HEK293 (cell line): Measurements from ENCODE around the gene ADO.

Experiments used
- CTCF ChIA-PET: fragments of 350-600 bp; formaldehyde crosslinking; extraction: SDS; loops from one replicate; lab custom pipeline; 2021; ENCODE audit warnings: antibody characterized with exemption; lab: Yijun Ruan, JAX
- POLR2A ChIA-PET: fragments of 300-600 bp; formaldehyde crosslinking; extraction: SDS; loops from one replicate; lab custom pipeline; 2020; ENCODE audit warnings: antibody characterized with exemption, inconsistent platforms; lab: Yijun Ruan, JAX
- H3K27ac ChIP-seq: fragments of 200-500 bp; sonication (Bioruptor generic); 2 replicates; pipeline ENCODE4 v1.5.1; 2014; ENCODE audit warnings: low read depth, low read length, control low read depth, inconsistent platforms; ENCODE audit errors: extremely low read depth
- H3K36me3 ChIP-seq, 2 experiments: fragments of 200-500 bp in 1 of 2; sonication (Bioruptor generic) in 1 of 2; 1 replicate in 1 of 2; 2 replicates in 1 of 2; pipeline ENCODE4 v1.5.1; 2014 to 2017; ENCODE audit warnings: inconsistent platforms in 2 of 2, low read length in 2 of 2; ENCODE audit not compliant: control insufficient read depth in 2 of 2, insufficient read depth in 1 of 2
- H3K4me1 ChIP-seq: fragments of 200-500 bp; sonication (Bioruptor generic); 2 replicates; pipeline ENCODE4 v1.5.1; 2014; ENCODE audit warnings: mild to moderate bottlenecking, low read length, inconsistent platforms; ENCODE audit not compliant: control insufficient read depth, insufficient read depth
- H3K4me3 ChIP-seq: 2 replicates; pipeline ENCODE4 v1.5.1; 2011; ENCODE audit warnings: low read depth, mild to moderate bottlenecking, control low read depth, low read length, moderate library complexity
- H3K9me3 ChIP-seq: fragments of 200-500 bp; sonication (Bioruptor generic); 2 replicates; pipeline ENCODE4 v1.5.1; 2014; ENCODE audit warnings: low read depth, low read length, inconsistent platforms; ENCODE audit not compliant: control insufficient read depth, insufficient read depth
- GLI4 ChIP-seq: fragments of 450-650 bp; formaldehyde crosslinking; IDR thresholded peaks from 2 replicates; pipeline ENCODE4 v1.5.1; 2016; ENCODE audit warnings: missing biosample characterization, missing genetic modification characterization
- GLIS2 ChIP-seq: fragments of 450-650 bp; formaldehyde crosslinking; IDR thresholded peaks from 2 replicates; pipeline ENCODE4 v1.5.1; 2016; ENCODE audit warnings: missing biosample characterization, missing genetic modification characterization
- HOXA7 ChIP-seq: sonication (generic); formaldehyde crosslinking; IDR thresholded peaks from 2 replicates; pipeline ENCODE4 v1.8.1; 2022; ENCODE audit warnings: missing genetic modification reagents, borderline replicate concordance
- HOXC10 ChIP-seq: sonication (generic); formaldehyde crosslinking; IDR thresholded peaks from 2 replicates; pipeline ENCODE4 v1.8.1; 2023; ENCODE audit warnings: mild to moderate bottlenecking, missing genetic modification reagents
- KLF17 ChIP-seq: fragments of 450-650 bp; formaldehyde crosslinking; IDR thresholded peaks from 2 replicates; pipeline ENCODE4 v1.5.1; 2016; ENCODE audit warnings: missing biosample characterization, missing genetic modification characterization
- OVOL3 ChIP-seq: fragments of 450-650 bp; formaldehyde crosslinking; IDR thresholded peaks from 2 replicates; pipeline ENCODE4 v1.5.1; 2016; ENCODE audit warnings: missing biosample characterization, missing genetic modification characterization
- PBX3 ChIP-seq: sonication (generic); formaldehyde crosslinking; IDR thresholded peaks from 2 replicates; pipeline ENCODE4 v1.8.1; 2022; ENCODE audit warnings: mild to moderate bottlenecking, moderate library complexity, missing genetic modification reagents
- PRDM1 ChIP-seq: fragments of 450-650 bp; formaldehyde crosslinking; IDR thresholded peaks from 2 replicates; pipeline ENCODE4; 2016; ENCODE audit warnings: missing biosample characterization, missing genetic modification characterization
- RBAK ChIP-seq: fragments of 450-650 bp; formaldehyde crosslinking; IDR thresholded peaks from 2 replicates; pipeline ENCODE4 v1.5.1; 2016; ENCODE audit warnings: missing biosample characterization, missing genetic modification characterization
- ZBTB8A ChIP-seq: fragments of 450-650 bp; formaldehyde crosslinking; IDR thresholded peaks from 2 replicates; pipeline ENCODE4 v1.5.1; 2016; ENCODE audit warnings: missing biosample characterization, missing genetic modification characterization
- ZNF146 ChIP-seq: fragments of 450-650 bp; formaldehyde crosslinking; IDR thresholded peaks from 2 replicates; pipeline ENCODE4 v1.5.1; 2016; ENCODE audit warnings: missing biosample characterization, missing genetic modification characterization
- ZNF202 ChIP-seq: fragments of 450-650 bp; formaldehyde crosslinking; IDR thresholded peaks from 2 replicates; pipeline ENCODE4 v1.5.1; 2016; ENCODE audit warnings: missing biosample characterization, missing genetic modification characterization, borderline replicate concordance
- ZNF391 ChIP-seq: fragments of 450-650 bp; formaldehyde crosslinking; IDR thresholded peaks from 2 replicates; pipeline ENCODE4 v1.5.1; 2016; ENCODE audit warnings: low read depth, missing biosample characterization, missing genetic modification characterization, borderline replicate concordance
- ZNF513 ChIP-seq: fragments of 450-650 bp; IDR thresholded peaks from 2 replicates; pipeline ENCODE4 v1.5.1; 2018; ENCODE audit warnings: missing biosample characterization, missing genetic modification characterization
- ZNF514 ChIP-seq: fragments of 450-650 bp; formaldehyde crosslinking; IDR thresholded peaks from 2 replicates; pipeline ENCODE4 v1.5.1; 2016; ENCODE audit warnings: missing biosample characterization, missing genetic modification characterization
- ZNF518A ChIP-seq: fragments of 450-650 bp; formaldehyde crosslinking; conservative IDR thresholded peaks from 2 replicates; pipeline ENCODE4 v1.5.1; 2016; ENCODE audit warnings: low read depth, missing biosample characterization, missing genetic modification characterization
- ZNF558 ChIP-seq: fragments of 450-650 bp; formaldehyde crosslinking; IDR thresholded peaks from 2 replicates; pipeline ENCODE4 v1.5.1; 2016; ENCODE audit warnings: missing biosample characterization, missing genetic modification characterization
- ZNF623 ChIP-seq: fragments of 450-650 bp; formaldehyde crosslinking; IDR thresholded peaks from 2 replicates; pipeline ENCODE4 v1.5.1; 2016; ENCODE audit warnings: missing biosample characterization, missing genetic modification characterization
- ZNF768 ChIP-seq: fragments of 450-650 bp; formaldehyde crosslinking; IDR thresholded peaks from 2 replicates; pipeline ENCODE4 v1.5.1; 2018; ENCODE audit warnings: missing biosample characterization, mild to moderate bottlenecking, missing genetic modification characterization
- TF ChIP-seq, protein P1 (sequence below): fragments of 450-650 bp; formaldehyde crosslinking; IDR thresholded peaks from 2 replicates; pipeline ENCODE4 v1.5.1; 2016; ENCODE audit warnings: missing biosample characterization, missing genetic modification characterization
- TF ChIP-seq, protein P2 (sequence below): fragments of 450-650 bp; formaldehyde crosslinking; IDR thresholded peaks from 2 replicates; pipeline ENCODE4 v1.5.1; 2016; ENCODE audit warnings: missing biosample characterization, missing genetic modification characterization
- TF ChIP-seq, protein P3 (sequence below): fragments of 450-650 bp; formaldehyde crosslinking; IDR thresholded peaks from 2 replicates; pipeline ENCODE4 v1.5.1; 2016; ENCODE audit warnings: missing biosample characterization, missing genetic modification characterization, borderline replicate concordance

Gene ADO

DNA sequence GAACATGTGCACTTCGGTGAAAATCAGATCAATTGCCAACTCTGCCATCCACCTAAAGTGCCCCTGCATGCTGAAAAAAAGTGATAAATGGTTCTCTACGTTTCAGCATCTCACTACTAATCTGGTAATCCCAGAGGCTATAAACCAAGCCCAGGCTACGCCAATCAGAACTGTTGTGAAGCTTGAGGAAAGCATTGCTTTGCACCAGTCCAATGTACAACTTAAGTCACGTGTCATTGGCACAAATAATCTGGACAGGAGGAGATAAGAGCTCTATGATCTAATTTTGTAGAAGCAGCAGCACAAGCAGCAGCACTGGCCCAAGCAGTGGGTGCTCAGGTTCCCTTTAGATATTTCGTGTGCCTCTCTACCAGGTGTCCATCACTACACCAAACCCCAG is 16.1 kb downstream of the ADO start:
- no peaks in the 10 kb centered on the region for H3K9me3 ChIP-seq
- no peak for TF ChIP-seq ZNF513 (tag by site-specific recombination)
- TF ChIP-seq PBX3 (CRISPR knock-in tag) = no peak
- TF ChIP-seq GLIS2 (tag by site-specific recombination) = no peak
- no peak for TF ChIP-seq ZNF514 (tag by site-specific recombination)
- no peak for TF ChIP-seq HOXA7 (CRISPR knock-in tag)
- TF ChIP-seq RBAK = no peak
- no peak for TF ChIP-seq ZNF202
- TF ChIP-seq PRDM1 = no peak
- TF ChIP-seq KLF17 (tag by site-specific recombination) = no peak
- TF ChIP-seq HOXC10 (CRISPR knock-in tag) = no peak
- TF ChIP-seq ZNF391 = no peak
- no peak for TF ChIP-seq ZNF623
- no peak for TF ChIP-seq ZBTB8A (tag by site-specific recombination)
- no peak overlapping the region for H3K27ac ChIP-seq
- no peaks in the 10 kb centered on the region; the same call in 1 of the 2 replicates for H3K4me1 ChIP-seq
- ChIA-PET POLR2A (no interaction called here), CTCF (no interaction called here)
- H3K36me3 ChIP-seq = no peaks in the 10 kb centered on the region
- no peak overlapping the region for H3K4me3 ChIP-seq

DNA sequence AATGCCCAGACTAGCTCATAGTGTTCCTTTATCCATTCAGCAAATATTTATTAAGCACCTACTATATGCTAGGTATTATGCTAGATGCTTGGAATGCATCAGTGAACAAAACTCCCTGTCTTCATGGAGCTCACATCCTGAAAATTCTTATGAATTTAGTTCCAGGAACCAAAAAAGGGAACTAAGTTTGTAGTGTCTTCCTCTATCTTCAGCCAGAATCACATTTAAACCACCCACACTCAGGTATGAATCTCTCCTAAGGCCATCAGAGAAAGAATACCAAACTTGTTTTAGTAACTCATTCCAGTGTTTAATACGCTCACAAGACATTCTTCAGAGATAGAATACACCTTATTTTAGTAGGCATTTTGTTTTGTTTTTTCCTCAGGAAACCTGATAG is 21.8 kb downstream of the ADO start:
- no peaks in the 10 kb centered on the region for H3K9me3 ChIP-seq
- ChIA-PET POLR2A (no interaction called here), CTCF (interaction anchor here (0.6 to 1.5 kb wide), 2 partner anchors 10 to 387 kb away, joined by 3 to 9 read pairs; partner anchors contain the start of gene EGR2)
- H3K36me3 ChIP-seq = no peaks in the 10 kb centered on the region
- H3K4me3 ChIP-seq = no peak overlapping the region
- no peak overlapping the region for H3K27ac ChIP-seq
- H3K4me1 ChIP-seq = no peaks in the 10 kb centered on the region
- no peak for TF ChIP-seq ZNF518A (tag by site-specific recombination)
- no peak for TF ChIP-seq ZNF146 (tag by site-specific recombination)
- no peak for TF ChIP-seq GLI4 (tag by site-specific recombination)
- TF ChIP-seq, protein P1, sequence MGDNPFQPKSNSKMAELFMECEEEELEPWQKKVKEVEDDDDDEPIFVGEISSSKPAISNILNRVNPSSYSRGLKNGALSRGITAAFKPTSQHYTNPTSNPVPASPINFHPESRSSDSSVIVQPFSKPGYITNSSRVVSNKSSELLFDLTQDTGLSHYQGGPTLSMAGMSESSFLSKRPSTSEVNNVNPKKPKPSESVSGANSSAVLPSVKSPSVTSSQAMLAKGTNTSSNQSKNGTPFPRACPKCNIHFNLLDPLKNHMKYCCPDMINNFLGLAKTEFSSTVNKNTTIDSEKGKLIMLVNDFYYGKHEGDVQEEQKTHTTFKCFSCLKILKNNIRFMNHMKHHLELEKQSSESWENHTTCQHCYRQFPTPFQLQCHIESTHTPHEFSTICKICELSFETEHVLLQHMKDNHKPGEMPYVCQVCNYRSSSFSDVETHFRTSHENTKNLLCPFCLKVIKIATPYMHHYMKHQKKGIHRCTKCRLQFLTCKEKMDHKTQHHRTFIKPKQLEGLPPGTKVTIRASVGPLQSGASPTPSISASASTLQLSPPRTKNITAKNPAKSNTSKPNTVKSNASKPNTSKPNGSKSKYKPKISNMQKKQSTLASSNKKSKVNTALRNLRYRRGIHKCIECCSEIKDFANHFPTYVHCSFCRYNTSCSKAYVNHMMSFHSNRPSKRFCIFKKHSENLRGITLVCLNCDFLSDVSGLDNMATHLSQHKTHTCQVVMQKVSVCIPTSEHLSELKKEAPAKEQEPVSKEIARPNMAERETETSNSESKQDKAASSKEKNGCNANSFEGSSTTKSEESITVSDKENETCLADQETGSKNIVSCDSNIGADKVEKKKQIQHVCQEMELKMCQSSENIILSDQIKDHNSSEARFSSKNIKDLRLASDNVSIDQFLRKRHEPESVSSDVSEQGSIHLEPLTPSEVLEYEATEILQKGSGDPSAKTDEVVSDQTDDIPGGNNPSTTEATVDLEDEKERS = no peak
- TF ChIP-seq, protein P2, sequence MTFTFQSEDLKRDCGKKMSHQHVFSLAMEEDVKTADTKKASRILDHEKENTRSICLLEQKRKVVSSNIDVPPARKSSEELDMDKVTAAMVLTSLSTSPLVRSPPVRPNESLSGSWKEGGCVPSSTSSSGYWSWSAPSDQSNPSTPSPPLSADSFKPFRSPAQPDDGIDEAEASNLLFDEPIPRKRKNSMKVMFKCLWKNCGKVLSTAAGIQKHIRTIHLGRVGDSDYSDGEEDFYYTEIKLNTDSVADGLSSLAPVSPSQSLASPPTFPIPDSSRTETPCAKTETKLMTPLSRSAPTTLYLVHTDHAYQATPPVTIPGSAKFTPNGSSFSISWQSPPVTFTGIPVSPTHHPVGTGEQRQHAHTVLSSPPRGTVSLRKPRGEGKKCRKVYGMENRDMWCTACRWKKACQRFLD (tag by site-specific recombination) = no peak
- TF ChIP-seq ZNF768 (tag by site-specific recombination) = no peak
- no peak for TF ChIP-seq OVOL3 (tag by site-specific recombination)
- TF ChIP-seq ZNF558 = no peak
- no peak for TF ChIP-seq RBAK
- TF ChIP-seq, protein P3, sequence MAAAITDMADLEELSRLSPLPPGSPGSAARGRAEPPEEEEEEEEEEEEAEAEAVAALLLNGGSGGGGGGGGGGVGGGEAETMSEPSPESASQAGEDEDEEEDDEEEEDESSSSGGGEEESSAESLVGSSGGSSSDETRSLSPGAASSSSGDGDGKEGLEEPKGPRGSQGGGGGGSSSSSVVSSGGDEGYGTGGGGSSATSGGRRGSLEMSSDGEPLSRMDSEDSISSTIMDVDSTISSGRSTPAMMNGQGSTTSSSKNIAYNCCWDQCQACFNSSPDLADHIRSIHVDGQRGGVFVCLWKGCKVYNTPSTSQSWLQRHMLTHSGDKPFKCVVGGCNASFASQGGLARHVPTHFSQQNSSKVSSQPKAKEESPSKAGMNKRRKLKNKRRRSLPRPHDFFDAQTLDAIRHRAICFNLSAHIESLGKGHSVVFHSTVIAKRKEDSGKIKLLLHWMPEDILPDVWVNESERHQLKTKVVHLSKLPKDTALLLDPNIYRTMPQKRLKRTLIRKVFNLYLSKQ (tag by site-specific recombination) = no peak
